ENCODE results near the gene FAM156A.
"Not testable (repeated sequence)": the region's sequence is repeated elsewhere in the genome, so short reads cannot be mapped to it uniquely, and the experiment has no call there.

DNA sequence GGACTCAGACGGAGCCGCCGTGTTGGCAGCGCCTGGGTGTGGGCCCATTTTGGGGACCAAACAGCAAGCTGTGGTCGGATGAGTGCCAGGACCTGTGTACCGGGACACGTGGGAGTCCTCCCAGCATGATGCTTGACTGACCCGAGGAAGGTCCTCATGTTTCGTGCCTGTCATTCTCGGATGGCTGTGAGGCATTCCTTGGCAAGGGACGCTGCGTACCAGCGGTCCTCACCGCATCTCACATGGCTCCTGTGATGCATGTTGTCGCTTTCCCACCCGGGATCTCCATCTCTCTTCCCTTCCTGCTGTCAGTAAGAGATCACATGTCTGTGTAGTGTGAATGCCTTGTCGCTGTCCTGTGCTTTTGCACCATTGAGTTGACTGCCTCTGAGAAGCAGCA, 50.4 kb downstream of the FAM156A start:
- not testable (repeated sequence) for TF ChIP-seq CTCF (IDR thresholded peaks at IDR 0.05; ENCODE audit: insufficient read depth, low read length); POLR2AphosphoS5 (IDR thresholded peaks at IDR 0.05; ENCODE audit: low read depth); REST (IDR thresholded peaks at IDR 0.05; ENCODE audit: insufficient replicate concordance, low read depth); GABPA (IDR thresholded peaks at IDR 0.05; ENCODE audit: low read depth)

Measured in HL-60 (cell line).